GM23338 (cell line): ENCODE measurements around the gene MYLK4. TPM values are rescaled to one million over a fixed set of nuclear protein-coding genes. Genes with fewer than 3 reads are reported as not detected.

Source experiments
- ATAC-seq: fragments of 200-7000 bp; cut with Tn5 transposase; 3 replicates; pipeline ENCODE4 v1.9.1; 2020
- DNase-seq: peaks from one replicate; pipeline ENCODE4 v3.0.0-alpha.2; 2015; ENCODE audit warnings: low spot score
- H2AFZ ChIP-seq: fragments of 200-600 bp; sonication (generic); 2 replicates; pipeline ENCODE4 v1.8.0; 2016; ENCODE audit warnings: antibody characterized with exemption, mild to moderate bottlenecking, moderate library complexity
- H3F3A ChIP-seq: fragments of 200-600 bp; sonication (generic); replicated peaks from 2 replicates; pipeline ENCODE4 v1.8.0; 2017; ENCODE audit warnings: antibody characterized with exemption, mixed run types, low read depth
- H3K27ac ChIP-seq: fragments of 200-600 bp; sonication (generic); 2 replicates; pipeline ENCODE4 v1.6.1; 2016; ENCODE audit warnings: low read depth
- H3K27me3 ChIP-seq: fragments of 200-600 bp; sonication (generic); 2 replicates; pipeline ENCODE4 v1.8.0; 2016; ENCODE audit warnings: mild to moderate bottlenecking, mixed run types, moderate library complexity; ENCODE audit not compliant: insufficient read depth
- H3K36me3 ChIP-seq: fragments of 200-600 bp; sonication (generic); 2 replicates; pipeline ENCODE4 v1.8.0; 2016; ENCODE audit warnings: mild to moderate bottlenecking; ENCODE audit not compliant: insufficient read depth
- H3K4me1 ChIP-seq: fragments of 200-600 bp; sonication (generic); 2 replicates; pipeline ENCODE4 v1.8.0; 2016; ENCODE audit warnings: mild to moderate bottlenecking, moderate library complexity; ENCODE audit not compliant: insufficient read depth
- H3K4me2 ChIP-seq: fragments of 200-600 bp; sonication (generic); 2 replicates; pipeline ENCODE4 v1.7.1; 2017; ENCODE audit warnings: mixed run types
- H3K4me3 ChIP-seq: fragments of 200-600 bp; sonication (generic); 2 replicates; pipeline ENCODE4 v1.6.1; 2016; ENCODE audit warnings: mixed run types
- H3K79me2 ChIP-seq: fragments of 200-600 bp; sonication (generic); replicated peaks from 2 replicates; pipeline ENCODE4 v1.8.0; 2017; ENCODE audit warnings: mild to moderate bottlenecking; ENCODE audit not compliant: insufficient read depth
- H3K9me2 ChIP-seq: fragments of 200-600 bp; sonication (generic); 2 replicates; pipeline ENCODE4 v1.8.0; 2017; ENCODE audit not compliant: insufficient read depth
- H4K20me1 ChIP-seq: fragments of 200-600 bp; sonication (generic); replicated peaks from 2 replicates; pipeline ENCODE4 v1.8.0; 2017; ENCODE audit warnings: mild to moderate bottlenecking; ENCODE audit not compliant: insufficient read depth
- H3K27ac Mint-ChIP-seq: 2 replicates; pipeline ENCODE4 v1.8.0; 2020; ENCODE audit warnings: inconsistent platforms, mild to moderate bottlenecking, moderate library complexity, mixed read lengths
- H3K27me3 Mint-ChIP-seq: 3 replicates; pipeline ENCODE4 v1.8.0; 2022; ENCODE audit warnings: low read depth, mild to moderate bottlenecking, moderate library complexity, mixed read lengths, inconsistent platforms; ENCODE audit not compliant: insufficient read depth, poor library complexity
- H3K36me3 Mint-ChIP-seq: 3 replicates; pipeline ENCODE4 v1.8.0; 2021; ENCODE audit warnings: low read depth, mild to moderate bottlenecking, inconsistent platforms, moderate library complexity, mixed read lengths
- H3K4me1 Mint-ChIP-seq: 3 replicates; pipeline ENCODE4 v1.8.0; 2020; ENCODE audit warnings: mild to moderate bottlenecking, inconsistent platforms, mixed read lengths
- H3K4me3 Mint-ChIP-seq: 3 replicates; pipeline ENCODE4 v1.8.0; 2021; ENCODE audit warnings: moderate library complexity, mild to moderate bottlenecking, inconsistent platforms, mixed read lengths
- H3K9me3 Mint-ChIP-seq: 3 replicates; pipeline ENCODE4 v1.8.0; 2020; ENCODE audit warnings: moderate library complexity, mild to moderate bottlenecking, inconsistent platforms, mixed read lengths
- CREB1 ChIP-seq: fragments of 250-450 bp; sonication (Bioruptor Pico); IDR thresholded peaks from 2 replicates; pipeline ENCODE4 v1.5.0; 2020; ENCODE audit warnings: low read depth, mild to moderate bottlenecking, moderate library complexity
- CTCF ChIP-seq, 2 experiments: fragments of 200-600 bp in 1 of 2; sonication (generic) in 1 of 2; conservative IDR thresholded peaks; 2 replicates each; pipeline versions ENCODE4 v1.5.1 to v1.6.1; 2016 to 2017; ENCODE audit warnings: antibody characterized with exemption in 2 of 2, low read depth in 2 of 2, mild to moderate bottlenecking in 2 of 2, moderate library complexity in 1 of 2
- EZH2 ChIP-seq: fragments of 200-600 bp; sonication (generic); IDR thresholded peaks from one replicate; pipeline ENCODE4 v1.8.0; 2017; ENCODE audit warnings: antibody characterized with exemption, mild to moderate bottlenecking, low read depth; ENCODE audit not compliant: unreplicated experiment
- EZH2phosphoT487 ChIP-seq: fragments of 200-600 bp; sonication (generic); IDR thresholded peaks from one replicate; pipeline ENCODE4 v1.8.1; 2018; ENCODE audit warnings: antibody characterized with exemption; ENCODE audit not compliant: unreplicated experiment
- JUNB ChIP-seq: IDR thresholded peaks from one replicate; pipeline ENCODE4 v1.6.1; 2016; ENCODE audit warnings: antibody characterized with exemption; ENCODE audit not compliant: unreplicated experiment
- NANOG ChIP-seq: IDR thresholded peaks from 2 replicates; pipeline ENCODE4 v1.6.1; 2016; ENCODE audit warnings: antibody characterized with exemption, borderline replicate concordance
- POLR2AphosphoS5 ChIP-seq: IDR thresholded peaks from 2 replicates; pipeline ENCODE4 v1.6.1; 2016; ENCODE audit warnings: antibody characterized with exemption, low read depth
- REST ChIP-seq: IDR thresholded peaks from one replicate; pipeline ENCODE4 v1.6.1; 2018; ENCODE audit warnings: antibody characterized with exemption; ENCODE audit not compliant: unreplicated experiment
- STAT1 ChIP-seq: IDR thresholded peaks from one replicate; pipeline ENCODE4 v1.6.1; 2016; ENCODE audit warnings: antibody characterized with exemption; ENCODE audit not compliant: unreplicated experiment
- ZNF114 ChIP-seq: fragments of 250-450 bp; sonication (Bioruptor Pico); IDR thresholded peaks from 2 replicates; pipeline ENCODE4 v1.5.0; 2020; ENCODE audit warnings: mild to moderate bottlenecking, moderate library complexity
- ZNF331 ChIP-seq: fragments of 250-450 bp; sonication (Bioruptor Pico); IDR thresholded peaks from 2 replicates; pipeline ENCODE4 v1.5.0; 2020; ENCODE audit warnings: low read depth, mild to moderate bottlenecking, moderate library complexity
- polyA plus RNA-seq: library from polyadenylated mRNA; unstranded; fragments of >200 nt; fragmentation: Nextera tagmentation; extraction: Ambion mirVana; gene quantifications from 2 replicates; pipeline ENCODE4 v1.2.1, GENCODE V29; 2016
- total RNA-seq: library from RNA; depleted of rRNA; stranded (reverse); fragments of >200 nt; shearing (Covaris generic); gene quantifications from 2 replicates; pipeline ENCODE4 v1.2.3, GENCODE V29; 2014

The MYLK4 gene
- total and polyA plus RNA-seq, 2 experiments from 2014 or later = 0.03 to 0.17 TPM

GRCh38 chr6:2710412-2710811, 40.3 kb downstream of the MYLK4 start:
- no peak overlapping the region for H2AFZ ChIP-seq
- no peak overlapping the region for H3K4me3 Mint-ChIP-seq
- H3F3A ChIP-seq = no peaks in the 10 kb centered on the region
- H3K36me3 Mint-ChIP-seq = peaks cover 23% of the 10 kb centered on the region
- TF ChIP-seq ZNF114 (CRISPR knock-in tag) (no peak), NANOG (no peak), ZNF331 (CRISPR knock-in tag) (no peak), EZH2phosphoT487 (no peak), STAT1 (no peak), REST (no peak), POLR2AphosphoS5 (no peak), JUNB (no peak), CTCF (conservative IDR thresholded peaks at IDR 0.05; ENCODE audit: low read depth in 2 of 2) (no peak), EZH2 (no peak), CREB1 (CRISPR knock-in tag) (no peak)
- H3K4me2 ChIP-seq = no peak overlapping the region
- H3K9me3 Mint-ChIP-seq = peaks cover 26% of the 10 kb centered on the region
- no peaks in the 10 kb centered on the region for H3K27me3 Mint-ChIP-seq
- H3K4me1 ChIP-seq = peaks cover 12% of the 10 kb centered on the region
- no peak overlapping the region for H3K27ac Mint-ChIP-seq
- H3K79me2 ChIP-seq = no peaks in the 10 kb centered on the region
- H4K20me1 ChIP-seq = no peaks in the 10 kb centered on the region
- DNase-seq = no peak
- H3K27ac ChIP-seq = no peak overlapping the region
- peaks cover 5% of the 10 kb centered on the region for H3K9me2 ChIP-seq
- no peak overlapping the region for H3K4me3 ChIP-seq
- no peaks in the 10 kb centered on the region for H3K27me3 ChIP-seq
- H3K4me1 Mint-ChIP-seq = peaks cover 22% of the 10 kb centered on the region
- peaks cover 17% of the 10 kb centered on the region for H3K36me3 ChIP-seq
- ATAC-seq = no peak

GRCh38 chr6:2708456-2708855, 42.3 kb downstream of the MYLK4 start:
- DNase-seq = no peak
- Histone ChIP-seq H3K4me3 (no peak overlapping the region), H3K79me2 (no peaks in the 10 kb centered on the region), H3K27ac (no peak overlapping the region), H3K9me2 (peaks cover 14% of the 10 kb centered on the region), H3K27me3 (no peaks in the 10 kb centered on the region), H3K4me1 (peaks cover 22% of the 10 kb centered on the region), H3K36me3 (peaks cover 17% of the 10 kb centered on the region), H3K4me2 (no peak overlapping the region), H4K20me1 (no peaks in the 10 kb centered on the region), H2AFZ (no peak overlapping the region), H3F3A (no peaks in the 10 kb centered on the region)
- H3K9me3 Mint-ChIP-seq = peaks cover 26% of the 10 kb centered on the region
- H3K4me3 Mint-ChIP-seq = no peak overlapping the region
- peaks cover 20% of the 10 kb centered on the region for H3K4me1 Mint-ChIP-seq
- no peak for ATAC-seq
- H3K27me3 Mint-ChIP-seq = no peaks in the 10 kb centered on the region
- no peak overlapping the region for H3K27ac Mint-ChIP-seq
- H3K36me3 Mint-ChIP-seq = peaks cover 17% of the 10 kb centered on the region
- TF ChIP-seq JUNB (no peak), CTCF (conservative IDR thresholded peaks at IDR 0.05; ENCODE audit: low read depth in 2 of 2) (no peak), EZH2 (no peak), EZH2phosphoT487 (no peak), POLR2AphosphoS5 (no peak), ZNF114 (CRISPR knock-in tag) (no peak), ZNF331 (CRISPR knock-in tag) (no peak), NANOG (no peak), REST (no peak)
